BLaER1 treated with 17β-estradiol and CSF1 and Interleukin-3, amounts not matched to agents 10 nM and 100 nM (cell line): ENCODE data around the gene CNOT11.
"Not testable (repeated sequence)": the region's sequence is repeated elsewhere in the genome, so short reads cannot be mapped to it uniquely, and the experiment has no call there.

Experiments used
- H3K27ac ChIP-seq, 11 experiments: shearing (Covaris generic); formaldehyde crosslinking; 2 replicates each; pipeline ENCODE4 v1.8.1; 2022
- H3K27me3 ChIP-seq, 11 experiments: shearing (Covaris generic); formaldehyde crosslinking; 2 replicates each; pipeline ENCODE4 v1.8.1; 2022
- H3K36me3 ChIP-seq, 11 experiments: shearing (Covaris generic); formaldehyde crosslinking; 2 replicates each; pipeline ENCODE4 v1.8.1; 2022
- H3K4me1 ChIP-seq, 10 experiments: shearing (Covaris generic); formaldehyde crosslinking; 2 replicates each; pipeline ENCODE4 v1.8.1; 2022
- H3K4me2 ChIP-seq, 11 experiments: shearing (Covaris generic); formaldehyde crosslinking; 2 replicates each; pipeline ENCODE4 v1.8.1; 2022
- H3K4me3 ChIP-seq, 10 experiments: shearing (Covaris generic); formaldehyde crosslinking; 2 replicates each; pipeline ENCODE4 v1.8.1; 2022
- H3K9ac ChIP-seq, 11 experiments: shearing (Covaris generic); formaldehyde crosslinking; 2 replicates each; pipeline ENCODE4 v1.8.1; 2022
- H3K9me3 ChIP-seq, 11 experiments: shearing (Covaris generic); formaldehyde crosslinking; replicated peaks in 1 of 11; 2 replicates each; pipeline ENCODE4 v1.8.1; 2022
- H4K20me1 ChIP-seq, 11 experiments: shearing (Covaris generic); formaldehyde crosslinking; 2 replicates each; pipeline ENCODE4 v1.8.1; 2022
- Cebpa-rat ChIP-seq, 11 experiments: shearing (Covaris generic); IDR thresholded peaks; 2 replicates each; pipeline ENCODE4 v1.8.1; 2022

Gene CNOT11

GRCh38 chr2:101241158-101241557, 11.5 kb upstream of the CNOT11 start:
- Histone ChIP-seq H3K4me2 (no peak overlapping the region), H3K4me3 (no peak overlapping the region), H3K36me3 (no peaks in the 10 kb centered on the region), H3K27me3 (no peaks in the 10 kb centered on the region), H4K20me1 (no peaks in the 10 kb centered on the region), H3K9ac (no peak overlapping the region), H3K27ac (no peak overlapping the region), H3K9me3 (peaks cover 6 to 23% (median 12%) of the 10 kb centered on the region in 11 experiments), H3K4me1 (peaks cover 0 to 13% (median 3%) of the 10 kb centered on the region in 10 experiments; a peak in 9 of 20 replicates)
- no peak for TF ChIP-seq Cebpa-rat (IDR thresholded peaks at IDR 0.05)

- peaks cover 0 to 14% (median 5%) of the 10 kb centered on the region in 11 experiments; a peak in 9 of 22 replicates for H3K9me3 ChIP-seq
- not testable (repeated sequence) for H3K4me3 ChIP-seq, H3K4me2 ChIP-seq, H3K4me1 ChIP-seq, H3K36me3 ChIP-seq, H4K20me1 ChIP-seq, H3K27me3 ChIP-seq, H3K9ac ChIP-seq, H3K27ac ChIP-seq
Measured at GRCh38 chr2:101244373-101244772, 8.3 kb upstream of the CNOT11 start.

GRCh38 chr2:101244899-101245298, 7.8 kb upstream of the CNOT11 start:
- H3K4me2 ChIP-seq, H3K27ac ChIP-seq, H3K36me3 ChIP-seq, H3K9ac ChIP-seq, H3K27me3 ChIP-seq, H3K4me3 ChIP-seq, H4K20me1 ChIP-seq: not testable (repeated sequence)
- Histone ChIP-seq H3K9me3 (peaks cover 0 to 14% (median 5%) of the 10 kb centered on the region in 11 experiments; a peak in 9 of 22 replicates), H3K4me1 (peaks cover 0 to 13% (median 5%) of the 10 kb centered on the region in 10 experiments; a peak in 10 of 20 replicates)

GRCh38 chr2:101245468-101245867, 7.2 kb upstream of the CNOT11 start:
- not testable (repeated sequence) for H3K27me3 ChIP-seq, H3K4me3 ChIP-seq, H3K27ac ChIP-seq, H3K9ac ChIP-seq, H3K36me3 ChIP-seq, H4K20me1 ChIP-seq, H3K4me2 ChIP-seq
- Histone ChIP-seq H3K9me3 (peaks cover 0 to 14% (median 5%) of the 10 kb centered on the region in 11 experiments; a peak in 9 of 22 replicates), H3K4me1 (peaks cover 0 to 15% (median 5%) of the 10 kb centered on the region in 10 experiments; a peak in 10 of 20 replicates)

- not testable (repeated sequence) for H4K20me1 ChIP-seq, H3K36me3 ChIP-seq, H3K4me3 ChIP-seq, H3K9ac ChIP-seq, H3K27me3 ChIP-seq, H3K27ac ChIP-seq
- peaks cover 0 to 14% (median 5%) of the 10 kb centered on the region in 11 experiments; a peak in 9 of 22 replicates for H3K9me3 ChIP-seq
- H3K4me2 ChIP-seq: peak overlapping the region in 4 of 11 experiments; percentile 2 to 27 (median 14); a peak in 3 of 22 replicates
- H3K4me1 ChIP-seq: peaks cover 7 to 26% (median 17%) of the 10 kb centered on the region in 10 experiments
Measured at GRCh38 chr2:101248756-101249155, 3.9 kb upstream of the CNOT11 start.

GRCh38 chr2:101249826-101250225, 2.9 kb upstream of the CNOT11 start:
- Histone ChIP-seq H3K27me3 (no peaks in the 10 kb centered on the region), H3K36me3 (peaks cover 0 to 8% (median 4%) of the 10 kb centered on the region in 11 experiments; a peak in 7 of 22 replicates), H3K4me1 (peaks cover 18 to 36% (median 27%) of the 10 kb centered on the region in 10 experiments), H3K4me3 (no peak overlapping the region), H3K9ac (no peak overlapping the region), H3K27ac (no peak overlapping the region), H3K9me3 (peaks cover 0 to 6% (median 0%) of the 10 kb centered on the region in 11 experiments; a peak in 6 of 22 replicates), H4K20me1 (peaks cover 9 to 19% (median 16%) of the 10 kb centered on the region in 11 experiments; a peak in 17 of 22 replicates), H3K4me2 (no peak overlapping the region; a peak in 1 of 22 replicates)
- TF ChIP-seq Cebpa-rat (IDR thresholded peaks at IDR 0.05): no peak

- H3K4me3 ChIP-seq, H3K27ac ChIP-seq: not testable (repeated sequence)
- H3K9ac ChIP-seq: peak overlapping the region in 1 of 11 experiments; percentile 98; a peak in 1 of 22 replicates
Measured at GRCh38 chr2:101251246-101251781, 1.4 kb upstream of the CNOT11 start.

GRCh38 chr2:101251844-101252407, 760 bp upstream of the CNOT11 start:
- Histone ChIP-seq H3K9me3 (no peaks in the 10 kb centered on the region), H3K4me3 (peak overlapping the region; percentile 53 to 100 (median 97)), H3K27me3 (no peaks in the 10 kb centered on the region), H4K20me1 (peaks cover 26 to 40% (median 33%) of the 10 kb centered on the region in 11 experiments; a peak in 20 of 22 replicates), H3K9ac (peak overlapping the region; percentile 68 to 100 (median 98)), H3K36me3 (peaks cover 0 to 29% (median 14%) of the 10 kb centered on the region in 11 experiments; a peak in 13 of 22 replicates), H3K27ac (peak overlapping the region in 10 of 11 experiments; percentile 53 to 99 (median 97); a peak in 20 of 22 replicates), H3K4me2 (peak overlapping the region; percentile 65 to 95 (median 81)), H3K4me1 (peaks cover 28 to 57% (median 40%) of the 10 kb centered on the region in 10 experiments)
- no peak for TF ChIP-seq Cebpa-rat (IDR thresholded peaks at IDR 0.05)

More at GRCh38 chr2:101251246-101251781, 1.4 kb upstream of the CNOT11 start:
- H3K27me3 ChIP-seq, H3K9me3 ChIP-seq: not testable (repeated sequence)
- peak overlapping the region; percentile 65 to 95 (median 81); a peak in 17 of 22 replicates for H3K4me2 ChIP-seq
- peaks cover 28 to 51% (median 38%) of the 10 kb centered on the region in 10 experiments for H3K4me1 ChIP-seq
- H4K20me1 ChIP-seq: peaks cover 21 to 34% (median 27%) of the 10 kb centered on the region in 11 experiments; a peak in 20 of 22 replicates
- H3K36me3 ChIP-seq: peaks cover 0 to 23% (median 14%) of the 10 kb centered on the region in 11 experiments; a peak in 12 of 22 replicates

GRCh38 chr2:101253013-101253702, 472 bp downstream of the CNOT11 start:
- peak overlapping the region; percentile 90 to 100 (median 97) for H3K4me3 ChIP-seq
- peaks cover 5 to 41% (median 25%) of the 10 kb centered on the region in 11 experiments; a peak in 21 of 22 replicates for H3K36me3 ChIP-seq
- peak overlapping the region; percentile 76 to 99 (median 95) for H3K4me2 ChIP-seq
- H3K9ac ChIP-seq: peak overlapping the region; percentile 97 to 100 (median 99)
- no peaks in the 10 kb centered on the region for H3K9me3 ChIP-seq
- H3K27me3 ChIP-seq: no peaks in the 10 kb centered on the region
- peak overlapping the region; percentile 96 to 99 (median 98) for H3K27ac ChIP-seq
- TF ChIP-seq Cebpa-rat (IDR thresholded peaks at IDR 0.05): no peak
- peaks cover 27 to 50% (median 42%) of the 10 kb centered on the region in 11 experiments; a peak in 20 of 22 replicates for H4K20me1 ChIP-seq
- H3K4me1 ChIP-seq: peaks cover 28 to 61% (median 41%) of the 10 kb centered on the region in 10 experiments
